Articular chondrocyte of knee joint (primary cell): ENCODE results near the gene ADSS1. TPM values are rescaled to one million over a fixed set of nuclear protein-coding genes. Genes with fewer than 3 reads are reported as not detected.

ENCODE experiments used
- small RNA-seq: library from RNA; depleted of rRNA; stranded (forward); fragments of <200 nt; gene quantifications from one replicate; pipeline ENCODE3, GENCODE V24; 2012
- total RNA-seq: library from RNA; depleted of rRNA; stranded (reverse); fragments of >200 nt; gene quantifications from 2 replicates; pipeline ENCODE4 v1.2.3, GENCODE V29; 2012

ADSS1 gene
- 9.4 and 12.8 TPM in 2 replicates for total RNA-seq

GRCh38 chr14:104723651-104724406 lies at the start of gene ADSS1:
Gene ADSS1 (plus strand): TSS chr14:104724229. CDS start chr14:104724271, 42 bp downstream.

DNA sequence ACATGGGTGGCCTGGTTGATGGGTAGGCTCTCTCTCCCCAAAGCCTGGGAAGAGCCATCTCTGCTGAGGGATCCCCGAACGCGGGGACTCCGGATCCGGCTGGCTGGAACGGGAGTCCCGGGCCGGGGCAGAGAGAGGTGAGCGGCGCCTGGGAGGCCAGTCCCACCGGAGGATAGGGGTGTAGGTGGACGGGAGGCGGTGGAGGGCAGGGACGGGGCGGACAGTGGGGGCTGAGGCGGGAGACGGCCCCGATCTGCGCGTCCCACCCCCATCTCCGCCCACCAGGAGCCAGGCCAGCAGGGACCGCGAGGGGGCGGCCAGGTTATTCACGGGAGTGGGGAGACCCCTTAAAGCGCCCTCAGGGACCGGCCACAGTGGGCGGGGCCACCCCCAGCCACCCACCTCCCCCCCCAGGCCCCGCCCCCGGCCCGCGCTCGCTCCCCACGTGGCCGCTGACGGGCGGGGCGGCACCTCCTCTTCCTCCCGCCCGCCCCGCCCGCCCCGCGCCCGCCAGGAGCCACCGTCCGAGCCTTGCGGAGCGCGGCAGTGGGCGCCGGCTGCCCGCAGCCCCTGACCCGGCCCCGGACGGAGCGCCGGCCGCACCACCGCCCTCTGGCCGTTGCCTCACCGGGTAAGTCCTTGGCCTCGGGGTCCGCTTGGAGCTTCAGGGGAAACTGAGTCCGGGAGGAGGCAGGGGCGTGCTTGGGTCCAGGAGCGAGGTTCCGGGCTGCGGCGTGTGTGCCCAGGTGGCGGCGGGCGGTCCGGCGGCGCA lies 34.7 kb upstream of the ADSS1 start, which contains the start of gene INF2:
INF2 (plus strand) TSS at position 510 of the 772 bp plus-strand sequence. CDS start 11,748 bp downstream, outside the sequence.

DNA sequence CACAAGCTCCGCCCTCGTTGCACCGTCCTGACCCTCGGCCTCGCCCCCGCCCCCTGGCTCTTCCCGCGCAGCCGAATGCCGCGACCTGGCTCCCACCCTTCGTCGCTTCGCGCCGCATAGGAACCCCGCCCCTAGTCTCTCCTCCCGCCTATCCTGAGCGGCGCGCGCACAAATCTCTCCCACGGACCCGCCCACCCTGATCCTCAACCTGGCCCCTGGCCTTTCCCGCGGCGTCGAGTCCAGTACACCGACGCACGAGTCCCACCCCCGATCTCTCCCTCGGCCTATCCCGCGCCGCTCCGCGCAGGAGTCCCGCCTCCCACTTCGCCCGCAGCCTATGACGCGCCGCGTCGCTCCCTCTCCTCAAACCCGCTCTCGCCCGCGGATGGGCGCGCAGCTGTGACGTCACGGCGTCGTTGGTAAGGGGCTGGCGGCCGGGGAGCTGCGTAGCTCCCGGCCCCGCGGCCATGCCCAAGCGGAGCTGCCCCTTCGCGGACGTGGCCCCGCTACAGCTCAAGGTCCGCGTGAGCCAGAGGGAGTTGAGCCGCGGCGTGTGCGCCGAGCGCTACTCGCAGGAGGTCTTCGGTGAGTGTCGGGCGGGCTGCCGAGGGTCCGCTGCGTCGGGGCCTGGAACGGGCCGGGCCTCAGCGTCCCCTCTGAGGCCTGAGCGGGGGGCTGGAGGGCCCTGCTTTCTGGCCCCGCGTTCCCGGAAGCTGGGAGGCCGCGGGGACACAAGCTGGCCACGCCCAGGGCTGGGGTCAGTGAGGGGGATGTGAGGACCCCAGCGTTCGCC lies 28.9 kb downstream of the ADSS1 start, which contains the start of gene SIVA1:
SIVA1 (plus strand) TSS at position 413 of the 793 bp plus-strand sequence; CDS start at position 468, 55 bp downstream.

DNA sequence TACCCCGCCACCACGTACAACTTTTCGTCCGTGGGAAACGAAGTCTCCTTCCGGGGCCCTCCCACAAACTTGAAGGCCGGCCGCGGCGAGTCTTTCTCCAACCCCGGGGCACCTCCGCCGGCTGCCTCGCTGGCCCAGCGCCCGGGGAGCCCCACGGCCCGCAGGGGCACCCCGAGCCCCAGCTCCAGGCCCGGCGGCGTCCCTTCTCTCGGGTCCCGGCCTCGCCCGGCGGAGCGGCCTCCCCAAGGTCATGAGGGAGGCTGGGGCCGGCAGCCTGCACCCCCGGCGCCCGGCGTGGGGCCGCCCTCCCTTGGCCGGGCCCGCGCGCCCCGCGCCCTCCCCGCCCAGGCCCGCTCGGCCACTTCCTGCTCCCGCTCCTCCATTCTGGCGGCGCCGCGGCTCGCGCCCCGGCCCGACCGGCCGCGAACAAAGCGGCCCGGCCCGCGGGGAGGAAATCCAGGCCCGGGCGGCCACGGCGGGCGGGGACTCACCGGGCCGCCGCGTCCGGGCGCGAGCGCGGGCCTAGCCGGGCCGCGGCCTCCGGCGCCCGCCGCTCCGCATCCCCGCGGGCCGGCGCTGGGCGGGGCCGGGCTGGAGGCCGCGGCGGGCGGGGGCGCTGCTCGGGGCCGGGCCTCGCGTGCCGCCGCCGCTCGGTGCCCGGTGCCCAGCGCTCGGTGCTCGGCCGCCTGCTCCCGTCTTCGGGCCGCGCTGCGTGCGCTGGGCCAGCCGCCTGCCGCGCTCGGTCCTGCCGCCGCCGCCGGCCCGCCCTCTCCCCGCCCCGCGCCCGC lies 71.2 kb downstream of the ADSS1 start, which contains the start of gene AKT1:
AKT1 (minus strand) TSS at position 756 of the 788 bp plus-strand sequence. CDS start 3,105 bp downstream, outside the sequence.

Small RNA genes lying within 50 kb of the gene (small RNA-seq; reads per million reads assigned to genes)
- not detected for gene MIR4710

Other genes starting within 250 kb of the ADSS1 start
- not detected in 2 replicates for gene C14orf180, start 144.5 kb upstream of the ADSS1 start, total RNA-seq
- gene TMEM179, start 119.5 kb upstream of the ADSS1 start, total RNA-seq, result 0.11 and 0.13 TPM in 2 replicates
- 60.8 and 64.6 TPM in 2 replicates for gene INF2, start 34.6 kb upstream of the ADSS1 start, total RNA-seq
- 63.8 and 68.6 TPM in 2 replicates for gene SIVA1, start 28.9 kb downstream of the ADSS1 start, total RNA-seq
- 137 and 141 TPM in 2 replicates for gene AKT1, start 71.5 kb downstream of the ADSS1 start, total RNA-seq
- 2.2 and 2.6 TPM in 2 replicates for gene ZBTB42, start 76.9 kb downstream of the ADSS1 start, total RNA-seq
- 14.7 and 17.0 TPM in 2 replicates for gene CEP170B, start 141.0 kb downstream of the ADSS1 start, total RNA-seq
- 0.11 and 0.13 TPM in 2 replicates for gene PLD4, start 200.7 kb downstream of the ADSS1 start, total RNA-seq